ENCODE measurements around the gene TANGO2. TPM values are rescaled to one million over a fixed set of nuclear protein-coding genes. Genes with fewer than 3 reads are reported as not detected.

Gene TANGO2, protein sequence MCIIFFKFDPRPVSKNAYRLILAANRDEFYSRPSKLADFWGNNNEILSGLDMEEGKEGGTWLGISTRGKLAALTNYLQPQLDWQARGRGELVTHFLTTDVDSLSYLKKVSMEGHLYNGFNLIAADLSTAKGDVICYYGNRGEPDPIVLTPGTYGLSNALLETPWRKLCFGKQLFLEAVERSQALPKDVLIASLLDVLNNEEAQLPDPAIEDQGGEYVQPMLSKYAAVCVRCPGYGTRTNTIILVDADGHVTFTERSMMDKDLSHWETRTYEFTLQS
- polyA plus RNA-seq (2013, experiment 1 of 2): 7.2 TPM
- 6.3 TPM for polyA plus RNA-seq (2013, experiment 2 of 2)

DNA sequence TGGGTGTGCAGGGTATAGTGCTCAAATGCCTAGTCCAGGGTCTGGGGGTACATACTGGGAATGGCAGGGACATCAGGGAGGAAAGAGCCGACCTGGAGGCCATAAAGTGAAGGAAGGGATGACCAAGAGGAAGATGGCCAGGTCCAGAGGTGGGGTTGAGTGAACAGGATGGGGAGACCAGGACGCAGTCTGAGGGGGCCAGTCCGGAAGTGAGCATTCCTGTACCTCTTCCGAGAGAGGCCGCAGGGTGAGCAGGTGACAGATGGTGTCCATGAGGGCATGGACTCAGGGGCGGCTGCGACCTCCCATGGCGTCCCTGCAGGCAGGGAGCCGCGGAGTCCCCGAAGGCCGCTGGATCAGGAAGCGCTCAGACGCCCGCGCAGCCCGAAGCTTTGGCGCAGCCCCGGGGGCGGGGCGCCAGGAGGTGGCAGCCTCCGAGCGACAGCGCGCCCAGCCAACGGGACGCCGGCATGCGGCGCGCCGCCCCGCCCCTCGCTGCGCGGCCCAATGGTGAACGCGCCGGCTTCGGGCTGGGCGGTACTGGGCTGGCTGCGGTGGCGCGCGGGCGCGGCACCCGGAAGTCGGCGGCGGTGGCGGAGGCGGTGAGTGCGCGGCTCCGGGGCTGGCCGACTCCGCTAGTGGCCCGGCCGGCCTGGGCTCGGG is at the start of gene TANGO2:
Gene TANGO2 (plus strand): TSS at position 578 of the 663 bp plus-strand sequence. CDS start 15,689 bp downstream, outside the sequence.
- Histone ChIP-seq H3K9ac (ENCODE audit: low read depth, low read length) (peak within 1 kb of the TSS; percentile 71), H3K4me1 (ENCODE audit: insufficient read depth, low read length) (no peaks in the 10 kb centered on the region), H3K4me3 (ENCODE audit: low read length) (peak within 1 kb of the TSS; percentile 86), H3K27me3 (ENCODE audit: insufficient read depth, low read length) (peaks cover 50% of the 10 kb centered on the region), H3K36me3 (ENCODE audit: insufficient read depth, low read length) (no peaks in the 10 kb centered on the region), H3K9me3 (ENCODE audit: insufficient read depth, low read depth, low read length) (no peaks in the 10 kb centered on the region), H3K27ac (ENCODE audit: low read depth, low read length) (no peak within 1 kb of the TSS)
- 2% methylated on average over 61 of the region's 61 CpGs for WGBS

DNA sequence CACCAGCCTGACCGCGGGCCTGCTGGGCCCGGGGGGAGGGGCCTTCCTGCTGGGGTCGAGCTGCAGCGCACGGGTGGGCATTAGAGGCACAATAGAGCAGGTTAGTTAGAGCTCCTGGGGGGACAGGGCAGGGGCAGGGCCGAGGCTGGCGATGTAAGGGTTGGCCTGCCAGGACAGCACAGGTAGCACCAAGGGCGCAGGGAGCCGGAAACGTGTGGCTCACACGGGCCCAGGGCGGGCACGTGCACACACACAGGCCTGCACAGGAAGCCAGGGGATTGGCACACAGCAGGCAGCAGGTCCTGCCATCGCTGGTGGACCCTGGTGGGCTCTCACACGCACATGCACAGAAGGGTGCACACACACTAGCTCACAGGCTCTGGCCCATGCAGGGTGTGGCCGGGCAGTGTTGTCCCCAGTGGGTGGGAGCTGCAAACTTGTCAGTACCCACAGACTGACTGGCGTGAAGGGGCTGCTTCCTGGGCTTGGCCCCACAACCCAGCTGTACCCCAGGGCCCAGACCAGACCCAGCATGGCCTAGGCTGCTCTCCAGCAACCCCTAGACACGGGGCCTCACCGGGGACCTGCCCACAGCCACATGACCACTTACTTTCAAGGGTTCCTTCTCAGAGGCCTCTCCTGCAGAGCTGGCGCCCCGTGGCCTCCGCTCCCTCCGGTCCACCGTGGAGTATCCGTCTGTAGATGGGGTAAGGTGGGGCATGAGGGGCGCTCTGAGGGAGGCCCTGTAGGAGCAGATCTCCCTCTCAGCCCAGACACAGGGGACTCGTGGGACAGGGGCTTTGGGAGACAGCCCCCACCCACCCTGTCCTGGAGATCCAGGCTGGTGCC is 49.4 kb upstream of the TANGO2 start:
- Histone ChIP-seq H3K27me3 (ENCODE audit: insufficient read depth, low read length) (no peaks in the 10 kb centered on the region), H3K27ac (ENCODE audit: low read depth, low read length) (no peak overlapping the region), H3K9ac (ENCODE audit: low read depth, low read length) (no peak overlapping the region), H3K4me1 (ENCODE audit: insufficient read depth, low read length) (peaks cover 13% of the 10 kb centered on the region), H3K9me3 (ENCODE audit: insufficient read depth, low read depth, low read length) (no peaks in the 10 kb centered on the region), H3K36me3 (ENCODE audit: insufficient read depth, low read length) (peaks cover 30% of the 10 kb centered on the region), H3K4me3 (ENCODE audit: low read length) (no peak overlapping the region)
- WGBS: 92% methylated on average over 28 of the region's 28 CpGs

DNA sequence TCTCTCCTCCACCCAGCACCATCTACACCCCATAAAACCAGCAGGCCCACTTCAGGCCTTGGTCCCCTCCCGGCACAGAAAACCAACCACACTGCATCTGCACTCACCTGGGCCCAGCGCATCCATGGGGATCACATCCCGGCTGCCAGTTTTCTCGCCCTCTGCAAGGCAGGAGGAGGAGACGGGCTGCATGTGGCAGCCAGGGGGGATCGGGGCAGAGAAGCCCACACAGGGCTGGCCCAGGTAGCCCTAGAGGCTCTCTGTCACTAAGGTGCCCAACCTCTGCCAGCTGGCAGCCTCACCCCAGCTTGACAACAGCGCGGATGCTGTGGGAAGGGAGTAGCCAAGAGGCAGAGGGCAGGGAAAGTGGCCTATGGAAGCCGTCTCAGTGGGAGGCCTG is 48.7 kb upstream of the TANGO2 start:
- WGBS: 94% methylated on average over 9 of the region's 9 CpGs
- Histone ChIP-seq H3K9me3 (ENCODE audit: insufficient read depth, low read depth, low read length) (no peaks in the 10 kb centered on the region), H3K9ac (ENCODE audit: low read depth, low read length) (no peak overlapping the region), H3K4me3 (ENCODE audit: low read length) (no peak overlapping the region), H3K27ac (ENCODE audit: low read depth, low read length) (no peak overlapping the region), H3K36me3 (ENCODE audit: insufficient read depth, low read length) (peaks cover 37% of the 10 kb centered on the region), H3K4me1 (ENCODE audit: insufficient read depth, low read length) (peaks cover 13% of the 10 kb centered on the region), H3K27me3 (ENCODE audit: insufficient read depth, low read length) (no peaks in the 10 kb centered on the region)

DNA sequence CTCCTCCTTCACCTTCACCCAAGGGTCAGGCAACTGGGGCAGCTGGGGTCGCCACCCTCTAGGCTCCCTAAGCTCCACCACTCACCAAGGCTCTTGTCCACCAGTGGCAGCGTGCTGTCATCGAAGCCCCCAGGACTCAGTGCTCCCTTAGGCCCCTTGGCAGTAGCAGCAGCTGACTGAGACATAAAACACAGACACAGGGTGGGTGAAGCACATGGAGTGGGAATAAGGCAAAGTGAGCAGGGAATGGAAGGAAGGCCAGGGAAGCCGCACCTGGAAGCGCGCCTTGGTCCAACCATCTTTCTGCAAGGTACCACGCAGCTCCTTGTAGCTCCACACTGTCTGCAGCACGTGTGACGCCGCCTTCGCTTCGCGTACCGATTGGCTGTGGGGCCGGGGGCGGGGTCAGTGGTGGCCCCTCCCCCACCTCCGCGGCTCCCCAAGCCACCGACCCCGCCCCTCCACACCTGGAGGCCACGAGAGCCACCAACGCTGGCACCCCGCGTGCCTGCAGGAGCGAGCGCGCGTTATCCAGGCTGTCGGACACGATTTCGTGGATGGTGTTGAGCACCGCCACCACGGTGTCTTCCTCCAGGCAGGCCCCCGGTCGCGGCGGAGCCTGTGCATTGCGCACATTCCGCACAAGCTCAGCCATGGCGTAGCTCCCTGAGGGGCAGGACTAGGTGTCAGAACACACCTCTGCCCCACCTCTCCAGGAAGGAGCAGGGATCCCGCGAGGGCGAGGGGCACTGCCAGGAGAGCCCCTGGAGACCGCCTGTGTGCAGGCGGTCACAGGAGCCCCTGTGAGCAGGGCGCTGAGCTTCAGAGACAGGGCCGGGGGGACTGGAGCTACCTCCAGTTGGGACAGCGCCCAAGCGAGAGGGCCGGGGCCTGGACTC is 48.0 kb upstream of the TANGO2 start:
- Histone ChIP-seq H3K9me3 (ENCODE audit: insufficient read depth, low read depth, low read length) (no peaks in the 10 kb centered on the region), H3K9ac (ENCODE audit: low read depth, low read length) (no peak overlapping the region), H3K36me3 (ENCODE audit: insufficient read depth, low read length) (peaks cover 35% of the 10 kb centered on the region), H3K4me3 (ENCODE audit: low read length) (no peak overlapping the region), H3K27me3 (ENCODE audit: insufficient read depth, low read length) (no peaks in the 10 kb centered on the region), H3K4me1 (ENCODE audit: insufficient read depth, low read length) (peaks cover 13% of the 10 kb centered on the region), H3K27ac (ENCODE audit: low read depth, low read length) (no peak overlapping the region)
- 93% methylated on average over 50 of the region's 50 CpGs for WGBS

DNA sequence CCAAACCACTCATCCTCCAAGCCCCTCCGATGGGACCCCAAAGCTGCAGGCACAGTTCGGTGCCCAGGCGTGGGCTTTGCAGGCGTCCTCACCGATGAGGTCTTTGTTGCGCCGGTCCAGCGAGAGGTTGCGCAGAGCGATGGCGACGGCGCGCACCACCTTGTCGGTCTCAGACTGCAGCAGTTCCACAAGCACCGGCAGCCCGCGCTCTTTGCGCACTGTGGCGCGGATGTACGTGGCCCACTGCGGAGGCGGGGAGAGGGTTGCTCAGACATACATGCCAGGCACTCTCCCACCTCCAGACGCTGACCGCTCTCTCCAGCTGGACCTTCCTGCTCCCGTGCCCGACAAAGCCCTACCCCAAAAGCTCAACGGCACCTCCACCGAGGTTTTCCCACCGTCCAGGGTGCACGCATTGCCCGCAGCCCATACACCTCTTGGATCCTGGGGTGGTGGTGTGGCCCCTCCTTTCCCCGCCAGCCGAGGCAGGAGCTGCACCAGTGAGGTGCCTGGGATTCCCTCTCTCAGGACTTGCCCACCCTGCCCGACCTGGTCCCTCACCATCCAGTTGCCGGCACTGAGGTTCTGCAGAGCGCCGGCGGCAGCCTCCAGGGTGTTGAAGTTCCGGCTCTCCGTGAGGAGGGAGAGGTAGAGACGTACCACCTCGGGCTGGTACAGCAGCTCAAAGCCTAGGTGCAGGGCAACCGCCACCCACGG is 47.2 kb upstream of the TANGO2 start:
- Histone ChIP-seq H3K9me3 (ENCODE audit: insufficient read depth, low read depth, low read length) (no peaks in the 10 kb centered on the region), H3K4me1 (ENCODE audit: insufficient read depth, low read length) (peaks cover 13% of the 10 kb centered on the region), H3K27ac (ENCODE audit: low read depth, low read length) (no peak overlapping the region), H3K27me3 (ENCODE audit: insufficient read depth, low read length) (no peaks in the 10 kb centered on the region), H3K9ac (ENCODE audit: low read depth, low read length) (no peak overlapping the region), H3K36me3 (ENCODE audit: insufficient read depth, low read length) (peaks cover 39% of the 10 kb centered on the region), H3K4me3 (ENCODE audit: low read length) (no peak overlapping the region)
- 97% methylated on average over 46 of the region's 46 CpGs for WGBS

DNA sequence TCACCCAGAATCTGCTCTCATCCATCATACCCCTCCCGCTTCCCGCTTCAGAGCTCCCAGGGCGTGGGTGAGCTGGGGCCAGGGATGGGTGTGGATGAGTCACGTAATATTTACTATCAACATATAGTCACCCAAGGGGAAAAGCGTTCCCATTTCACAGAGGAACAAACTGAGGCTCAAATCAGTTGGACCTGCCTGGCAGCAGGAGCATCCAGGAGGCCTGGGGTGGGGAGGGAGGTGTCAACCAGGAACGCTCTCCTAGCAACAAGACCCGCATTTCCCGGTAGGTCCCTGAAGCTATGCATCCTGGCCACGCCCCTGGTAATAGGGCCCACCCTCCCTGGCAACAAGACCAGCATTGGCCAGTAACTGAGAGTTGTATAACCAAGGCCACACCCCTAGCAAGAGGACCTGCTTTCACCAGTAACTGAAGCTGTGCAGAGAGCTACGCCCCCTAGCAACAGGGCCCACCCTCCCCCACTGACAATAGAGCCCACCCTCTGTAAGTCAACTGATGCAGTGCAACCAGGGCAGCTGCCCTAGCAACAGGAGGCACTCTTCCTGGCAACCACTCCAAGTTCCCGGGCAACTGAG is 46.5 kb upstream of the TANGO2 start:
- 61% methylated on average over 9 of the region's 11 CpGs for WGBS
- peaks cover 46% of the 10 kb centered on the region for H3K36me3 ChIP-seq (ENCODE audit: insufficient read depth, low read length)

DNA sequence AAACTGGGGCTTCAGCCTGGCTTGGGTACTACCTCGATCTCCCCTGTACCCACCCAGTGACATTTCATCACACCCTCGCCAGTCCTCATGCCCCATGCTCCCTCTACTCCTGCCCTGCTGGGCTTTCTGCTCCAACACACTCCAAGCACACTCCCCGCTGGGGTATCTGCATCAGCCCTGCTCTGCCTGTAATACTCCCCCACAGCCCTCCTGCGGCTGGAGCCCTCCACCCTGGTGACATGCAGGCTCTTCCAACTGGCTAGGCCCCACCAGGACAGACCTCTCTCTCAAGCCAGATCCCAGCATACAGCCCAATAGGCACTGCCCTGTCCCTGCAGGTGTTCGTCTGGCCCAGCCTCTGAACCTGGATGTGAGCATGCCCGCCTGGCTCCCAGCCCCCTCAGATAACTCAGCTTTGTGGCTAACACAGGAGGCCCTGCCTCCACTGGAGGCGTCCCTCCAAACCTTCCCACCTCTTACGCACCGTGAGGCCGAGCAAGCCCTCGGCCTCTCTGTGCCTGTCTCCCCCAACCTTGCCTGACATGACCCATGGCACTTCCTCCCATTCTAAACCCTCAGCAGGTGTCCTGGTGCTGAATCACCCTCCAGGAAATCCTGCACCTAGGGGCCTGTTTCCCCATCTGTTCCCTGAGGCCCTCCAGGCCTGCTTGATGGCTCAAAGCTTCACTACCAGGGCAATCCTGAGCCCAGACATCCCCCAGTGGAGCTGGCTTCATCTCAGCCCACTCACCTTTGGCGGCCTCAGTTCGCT is 45.8 kb upstream of the TANGO2 start:
- Histone ChIP-seq H3K36me3 (ENCODE audit: insufficient read depth, low read length) (peaks cover 47% of the 10 kb centered on the region), H3K9me3 (ENCODE audit: insufficient read depth, low read depth, low read length) (no peaks in the 10 kb centered on the region), H3K4me1 (ENCODE audit: insufficient read depth, low read length) (peaks cover 13% of the 10 kb centered on the region), H3K27ac (ENCODE audit: low read depth, low read length) (peak overlapping the region; percentile 39), H3K27me3 (ENCODE audit: insufficient read depth, low read length) (no peaks in the 10 kb centered on the region), H3K4me3 (ENCODE audit: low read length) (no peak overlapping the region), H3K9ac (ENCODE audit: low read depth, low read length) (no peak overlapping the region)
- WGBS: 76% methylated on average over 13 of the region's 13 CpGs

More for the DNA sequence above, 46.5 kb upstream of the TANGO2 start:
- no peaks in the 10 kb centered on the region for H3K27me3 ChIP-seq (ENCODE audit: insufficient read depth, low read length)
- H3K4me3 ChIP-seq (ENCODE audit: low read length): no peak overlapping the region
- peak overlapping the region; percentile 39; the same call in 1 of the 2 replicates for H3K27ac ChIP-seq (ENCODE audit: low read depth, low read length)
- H3K9ac ChIP-seq (ENCODE audit: low read depth, low read length): no peak overlapping the region
- H3K9me3 ChIP-seq (ENCODE audit: insufficient read depth, low read depth, low read length): no peaks in the 10 kb centered on the region
- H3K4me1 ChIP-seq (ENCODE audit: insufficient read depth, low read length): peaks cover 13% of the 10 kb centered on the region

DNA sequence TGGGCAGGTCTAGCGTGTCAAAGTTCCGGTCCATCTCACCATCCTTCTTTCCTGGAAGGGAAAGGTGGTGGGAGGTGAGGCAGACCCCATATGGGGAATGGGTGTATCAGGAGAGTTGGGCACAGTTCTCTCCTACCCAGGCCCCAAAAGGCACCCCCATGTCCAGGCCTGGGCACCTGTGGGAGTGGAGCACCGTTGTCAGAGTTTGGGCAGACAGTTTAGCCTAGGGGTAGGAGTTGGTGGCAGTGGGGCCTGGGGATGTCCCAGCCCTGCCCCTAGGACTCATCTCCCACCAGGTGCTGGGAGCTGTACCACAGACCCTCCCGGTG is 45.2 kb upstream of the TANGO2 start:
- Histone ChIP-seq H3K27me3 (ENCODE audit: insufficient read depth, low read length) (no peaks in the 10 kb centered on the region), H3K36me3 (ENCODE audit: insufficient read depth, low read length) (peaks cover 49% of the 10 kb centered on the region), H3K4me1 (ENCODE audit: insufficient read depth, low read length) (peaks cover 13% of the 10 kb centered on the region), H3K9me3 (ENCODE audit: insufficient read depth, low read depth, low read length) (no peaks in the 10 kb centered on the region), H3K27ac (ENCODE audit: low read depth, low read length) (no peak overlapping the region), H3K4me3 (ENCODE audit: low read length) (no peak overlapping the region), H3K9ac (ENCODE audit: low read depth, low read length) (no peak overlapping the region)
- WGBS: 91% methylated on average over 3 of the region's 4 CpGs

DNA sequence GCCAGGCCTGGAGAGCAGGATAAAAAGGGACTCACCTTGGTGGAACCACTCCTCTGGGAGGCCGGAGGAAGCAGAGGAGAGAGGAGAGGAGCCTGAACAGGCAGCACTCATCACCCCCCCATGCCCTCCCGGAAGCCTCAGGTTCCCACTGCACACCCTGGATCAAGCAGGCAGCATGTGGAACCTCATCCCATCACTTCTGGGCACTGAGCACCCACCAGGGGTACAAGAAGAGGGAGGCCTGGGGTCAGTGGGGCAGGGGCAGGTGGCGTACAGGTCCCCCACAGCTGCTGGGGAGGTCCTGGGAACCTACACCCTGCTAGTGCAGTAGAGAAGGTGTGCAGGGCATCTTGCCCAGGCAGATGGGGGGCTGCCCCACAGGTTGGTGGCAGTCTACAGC is 44.2 kb upstream of the TANGO2 start:
- Histone ChIP-seq H3K9ac (ENCODE audit: low read depth, low read length) (no peak overlapping the region), H3K36me3 (ENCODE audit: insufficient read depth, low read length) (peaks cover 50% of the 10 kb centered on the region), H3K27ac (ENCODE audit: low read depth, low read length) (no peak overlapping the region), H3K27me3 (ENCODE audit: insufficient read depth, low read length) (no peaks in the 10 kb centered on the region), H3K4me3 (ENCODE audit: low read length) (no peak overlapping the region), H3K4me1 (ENCODE audit: insufficient read depth, low read length) (peaks cover 13% of the 10 kb centered on the region), H3K9me3 (ENCODE audit: insufficient read depth, low read depth, low read length) (no peaks in the 10 kb centered on the region)
- 88% methylated on average over 3 of the region's 3 CpGs for WGBS
